OCI-M2 (cell line): ENCODE measurements around the gene TMEM214.

Experiments used
- DNase-seq: peaks from one replicate; lab custom pipeline; 2025; ENCODE audit not compliant: unreplicated experiment; lab: John Stamatoyannopoulos, UW

The TMEM214 gene

GRCh38 chr2:27032495-27033252 lies at the start of gene TMEM214:
TSS of gene TMEM214 (plus strand) at chr2:27032965. CDS start at chr2:27033016, 51 bp downstream.
- DNase-seq, result peak; percentile 52

GRCh38 chr2:26983746-26984145 lies 49.0 kb upstream of the TMEM214 start:
- no peak for DNase-seq

- DNase-seq, result no peak
Observed at GRCh38 chr2:26985807-26986206, 47.0 kb upstream of the TMEM214 start.

- no peak for DNase-seq
Observed at GRCh38 chr2:26986576-26986975, 46.2 kb upstream of the TMEM214 start.

GRCh38 chr2:26988058-26988860 lies 44.5 kb upstream of the TMEM214 start:
- DNase-seq, result no peak

- DNase-seq, result no peak
Observed at GRCh38 chr2:26989156-26989555, 43.6 kb upstream of the TMEM214 start.

GRCh38 chr2:26991717-26992116 lies 41.0 kb upstream of the TMEM214 start:
- no peak for DNase-seq

- no peak for DNase-seq
Observed at GRCh38 chr2:26993768-26994167, 39.0 kb upstream of the TMEM214 start.

GRCh38 chr2:26994983-26995382 lies 37.8 kb upstream of the TMEM214 start:
- no peak for DNase-seq

GRCh38 chr2:26997394-26997793 lies 35.4 kb upstream of the TMEM214 start:
- no peak for DNase-seq

- no peak for DNase-seq
Observed at GRCh38 chr2:26998323-26998722, 34.4 kb upstream of the TMEM214 start.

- no peak for DNase-seq
Observed at GRCh38 chr2:27000228-27000627, 32.5 kb upstream of the TMEM214 start.

- DNase-seq, result no peak
Observed at GRCh38 chr2:27000995-27001394, 31.8 kb upstream of the TMEM214 start.

GRCh38 chr2:27001950-27002349 lies 30.8 kb upstream of the TMEM214 start:
- no peak for DNase-seq

- no peak for DNase-seq
Observed at GRCh38 chr2:27003007-27003406, 29.8 kb upstream of the TMEM214 start.

GRCh38 chr2:27003857-27004256 lies 28.9 kb upstream of the TMEM214 start:
- no peak for DNase-seq

GRCh38 chr2:27006602-27007415 lies 26.0 kb upstream of the TMEM214 start:
- DNase-seq, result no peak

- DNase-seq, result peak; percentile 38
Observed at GRCh38 chr2:27007416-27008374, 25.1 kb upstream of the TMEM214 start.

GRCh38 chr2:27008678-27009077 lies 24.1 kb upstream of the TMEM214 start:
- no peak for DNase-seq

GRCh38 chr2:27009083-27009482 lies 23.7 kb upstream of the TMEM214 start:
- DNase-seq, result no peak
